ENCODE results near the gene RAMP2.
"Not testable (repeated sequence)": the region's sequence is repeated elsewhere in the genome, so short reads cannot be mapped to it uniquely, and the experiment has no call there.

RAMP2 gene, protein sequence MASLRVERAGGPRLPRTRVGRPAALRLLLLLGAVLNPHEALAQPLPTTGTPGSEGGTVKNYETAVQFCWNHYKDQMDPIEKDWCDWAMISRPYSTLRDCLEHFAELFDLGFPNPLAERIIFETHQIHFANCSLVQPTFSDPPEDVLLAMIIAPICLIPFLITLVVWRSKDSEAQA

DNA sequence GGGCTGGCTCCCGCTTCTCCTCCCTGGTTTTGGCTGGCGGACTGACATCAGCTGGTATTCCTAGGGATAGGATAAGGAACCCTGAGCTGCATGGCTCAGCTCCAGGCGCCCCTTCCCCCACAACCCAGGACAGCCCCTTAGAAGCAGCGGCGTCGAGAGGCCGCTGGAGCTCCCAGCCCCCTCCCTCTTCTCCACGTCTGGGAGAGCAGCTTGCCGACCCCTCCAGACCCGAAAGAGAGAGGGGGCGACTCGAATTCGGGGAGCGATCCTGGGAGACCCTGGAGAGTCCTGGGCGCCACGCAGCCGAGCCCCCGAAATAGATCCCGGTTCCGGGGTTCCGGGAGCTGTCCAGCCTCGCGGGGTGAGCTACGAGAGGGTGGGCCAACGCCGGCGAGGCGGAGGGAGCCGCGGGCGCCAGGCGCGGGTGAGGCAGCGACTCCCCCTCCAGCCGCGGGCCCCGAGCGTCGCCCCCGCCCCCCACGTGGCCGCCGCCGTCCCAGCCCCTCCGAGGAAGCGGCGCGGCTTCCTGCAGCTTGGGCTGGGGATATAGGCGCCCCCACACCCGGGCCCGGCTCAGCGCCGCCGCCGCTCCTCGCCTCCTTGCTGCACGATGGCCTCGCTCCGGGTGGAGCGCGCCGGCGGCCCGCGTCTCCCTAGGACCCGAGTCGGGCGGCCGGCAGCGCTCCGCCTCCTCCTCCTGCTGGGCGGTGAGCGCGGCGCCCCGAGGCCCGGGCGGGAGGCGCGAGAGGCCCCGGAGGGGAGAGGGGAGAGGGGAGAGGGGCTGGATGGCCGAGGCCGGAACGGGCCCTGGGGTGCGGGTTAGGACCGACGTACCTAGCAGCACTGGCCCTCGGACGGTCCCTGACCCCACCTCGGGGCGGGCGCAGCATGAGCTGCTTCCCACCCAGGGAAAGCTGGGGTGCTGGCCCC is at the start of gene RAMP2:
RAMP2 (plus strand) TSS at position 576 of the 930 bp plus-strand sequence; CDS start at position 611, 35 bp downstream.
- DNase-seq (ENCODE audit: low read depth), result no peak

DNA sequence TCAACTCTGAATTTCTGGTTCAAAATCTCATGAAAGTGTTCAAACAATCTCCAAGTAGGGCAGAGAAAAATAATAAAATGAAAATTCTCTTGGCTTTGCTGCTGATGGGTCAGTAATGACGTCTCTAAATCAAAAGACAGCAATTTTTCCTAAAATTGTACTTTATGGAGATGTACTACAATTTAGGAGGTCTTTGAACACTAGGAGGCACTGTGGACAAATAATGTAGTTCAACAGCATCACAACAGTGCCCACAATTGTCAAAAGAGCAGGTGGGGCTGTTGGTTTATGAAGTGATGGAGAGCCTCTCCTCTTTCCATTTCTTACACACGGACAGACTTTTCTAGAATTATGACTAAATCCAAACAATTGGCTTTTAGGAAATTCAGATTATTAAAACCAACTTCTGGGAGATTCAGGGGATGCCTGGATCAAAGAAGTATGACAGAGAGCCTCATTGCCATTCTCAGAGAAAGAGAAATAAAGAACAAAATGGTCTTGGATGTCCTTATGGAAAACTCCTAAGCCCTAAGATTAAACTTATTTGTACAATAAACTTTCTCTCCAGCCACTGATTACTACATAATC is 39.9 kb upstream of the RAMP2 start:
- DNase-seq (ENCODE audit: low read depth), result no peak

DNA sequence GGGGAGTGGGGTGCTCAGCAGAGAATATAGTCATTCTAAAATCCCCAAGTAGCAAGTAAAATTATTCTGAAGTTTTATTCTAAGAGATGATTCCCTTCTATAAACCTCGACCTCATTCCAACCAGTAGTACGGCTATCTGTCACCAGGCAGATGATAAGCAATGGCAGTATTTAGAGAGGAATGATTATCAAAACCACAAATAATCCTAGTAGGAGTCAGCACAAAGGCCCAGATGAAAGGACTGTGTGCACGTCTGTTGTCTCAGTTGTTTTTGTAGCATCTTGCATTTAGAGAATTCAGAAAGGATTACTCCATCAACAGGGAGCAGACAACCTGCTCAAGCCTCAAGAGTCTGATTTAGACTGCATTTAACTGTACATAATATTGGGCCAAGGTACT is 37.4 kb upstream of the RAMP2 start:
- DNase-seq (ENCODE audit: low read depth), result no peak

DNA sequence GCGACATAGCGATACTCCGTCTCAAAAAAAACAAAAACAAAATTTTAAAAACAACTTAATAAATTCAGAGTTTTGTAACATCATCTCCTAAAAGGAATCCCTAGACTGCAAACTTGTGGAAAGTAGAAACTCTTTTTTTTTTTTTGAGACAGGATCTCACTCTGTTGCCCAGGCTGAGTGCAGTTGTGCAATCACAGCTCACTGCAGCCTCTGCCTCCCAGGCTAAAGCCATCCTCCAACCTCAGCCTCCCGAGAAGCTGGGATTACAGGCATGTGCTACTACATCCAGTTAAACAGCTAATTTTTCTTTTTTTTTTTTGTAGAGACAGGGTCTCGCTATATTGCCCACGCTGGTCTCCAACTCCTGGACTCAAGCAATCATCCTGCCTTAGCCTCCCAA is 35.9 kb upstream of the RAMP2 start:
- no peak for DNase-seq (ENCODE audit: low read depth)

DNA sequence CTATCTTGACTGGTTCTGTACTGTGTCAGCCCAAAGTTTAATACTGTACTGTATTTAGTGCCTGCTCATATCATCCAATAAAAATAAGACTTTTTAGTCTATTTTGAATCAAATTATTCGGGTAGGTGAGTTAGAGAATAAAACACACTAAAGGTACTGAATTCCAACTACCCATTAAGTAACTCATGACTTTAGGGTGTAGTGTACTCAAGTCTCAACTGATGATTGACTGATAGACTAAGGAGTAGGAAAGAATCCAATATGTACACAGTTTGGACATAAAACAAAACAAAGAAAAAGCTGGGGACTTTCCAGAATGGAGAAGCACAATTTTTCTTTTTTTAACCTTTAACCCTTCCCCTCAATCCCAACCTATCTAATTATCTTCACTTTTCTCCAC is 20.3 kb upstream of the RAMP2 start:
- no peak for DNase-seq (ENCODE audit: low read depth)

DNA sequence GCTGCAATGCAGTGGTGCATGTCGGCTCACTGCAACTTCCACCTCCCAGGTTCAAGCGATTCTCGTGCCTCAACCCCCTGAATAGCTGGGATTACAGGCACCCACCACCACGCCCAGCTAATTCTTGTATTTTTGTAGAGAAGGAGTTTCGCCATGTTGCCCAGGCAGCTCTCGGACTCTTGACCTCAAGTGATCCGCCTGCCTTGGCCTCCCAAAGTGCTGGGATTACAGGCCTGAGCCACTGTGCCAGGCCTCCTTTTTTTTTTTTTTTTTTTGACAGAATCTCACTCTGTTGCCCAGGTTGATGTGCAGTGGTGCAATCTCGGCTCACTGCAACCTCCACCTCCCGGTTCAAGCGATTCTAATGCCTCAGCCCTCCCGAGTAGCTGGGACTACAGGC is 18.1 kb upstream of the RAMP2 start:
- DNase-seq (ENCODE audit: low read depth), result not testable (repeated sequence)

DNA sequence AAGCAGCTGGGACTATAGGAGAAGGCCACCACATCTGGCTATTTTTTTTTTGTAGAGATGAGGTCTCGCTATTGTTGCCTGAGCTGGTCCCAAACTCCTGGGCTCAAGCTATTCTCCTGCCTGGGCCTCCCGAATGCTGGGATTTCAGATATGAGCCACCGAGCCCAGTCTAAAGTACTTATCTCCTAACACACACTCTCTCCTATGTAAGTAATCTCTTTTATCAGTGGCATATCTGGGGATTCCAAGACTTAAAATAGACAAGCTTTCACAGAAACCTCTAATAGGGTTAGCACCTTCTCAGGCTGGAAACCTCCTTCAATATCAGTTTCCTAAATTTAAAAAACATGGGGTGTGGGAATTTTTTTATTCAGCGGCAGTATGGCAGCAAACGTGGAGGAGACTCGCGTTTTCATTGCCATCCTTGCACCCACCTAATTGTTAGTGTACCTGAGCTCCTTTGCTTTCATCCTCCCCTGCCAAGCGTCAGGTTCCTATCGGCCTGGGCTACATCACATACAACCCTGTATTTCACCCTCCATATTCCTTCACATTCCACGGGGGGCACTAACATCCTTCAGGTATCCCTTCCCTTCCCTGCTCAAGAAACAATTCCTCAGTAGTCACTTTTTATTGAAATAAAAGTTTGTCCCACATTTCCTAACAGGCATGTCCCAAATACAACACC is 17.3 kb upstream of the RAMP2 start:
- DNase-seq (ENCODE audit: low read depth), result no peak

DNA sequence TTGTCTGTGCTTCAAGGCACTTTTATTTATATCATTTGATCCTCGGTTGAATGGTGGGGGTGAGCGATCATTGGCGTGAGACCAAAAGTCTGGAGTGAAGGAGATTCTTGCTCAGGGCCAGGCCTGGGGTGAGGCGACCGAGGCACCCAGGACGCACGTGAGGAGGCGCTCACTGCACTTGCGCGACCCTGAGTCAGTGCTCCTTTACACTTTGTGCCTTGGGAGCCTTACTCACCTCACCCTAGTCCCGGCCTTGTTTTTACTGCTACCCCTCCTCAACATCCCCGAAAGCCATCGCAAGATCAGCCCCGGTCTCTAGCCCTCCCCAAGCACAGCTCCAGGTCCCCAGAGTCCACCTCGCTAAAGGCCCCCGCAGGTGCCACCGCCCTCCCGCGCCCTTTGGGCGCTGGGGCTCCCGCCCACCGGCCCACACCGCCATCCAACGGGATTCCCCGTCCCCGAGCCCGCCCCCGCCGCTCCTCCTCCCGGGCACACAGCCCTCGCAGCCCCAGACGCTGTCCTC is 16.7 kb upstream of the RAMP2 start:
- peak; percentile 44 for DNase-seq (ENCODE audit: low read depth)

DNA sequence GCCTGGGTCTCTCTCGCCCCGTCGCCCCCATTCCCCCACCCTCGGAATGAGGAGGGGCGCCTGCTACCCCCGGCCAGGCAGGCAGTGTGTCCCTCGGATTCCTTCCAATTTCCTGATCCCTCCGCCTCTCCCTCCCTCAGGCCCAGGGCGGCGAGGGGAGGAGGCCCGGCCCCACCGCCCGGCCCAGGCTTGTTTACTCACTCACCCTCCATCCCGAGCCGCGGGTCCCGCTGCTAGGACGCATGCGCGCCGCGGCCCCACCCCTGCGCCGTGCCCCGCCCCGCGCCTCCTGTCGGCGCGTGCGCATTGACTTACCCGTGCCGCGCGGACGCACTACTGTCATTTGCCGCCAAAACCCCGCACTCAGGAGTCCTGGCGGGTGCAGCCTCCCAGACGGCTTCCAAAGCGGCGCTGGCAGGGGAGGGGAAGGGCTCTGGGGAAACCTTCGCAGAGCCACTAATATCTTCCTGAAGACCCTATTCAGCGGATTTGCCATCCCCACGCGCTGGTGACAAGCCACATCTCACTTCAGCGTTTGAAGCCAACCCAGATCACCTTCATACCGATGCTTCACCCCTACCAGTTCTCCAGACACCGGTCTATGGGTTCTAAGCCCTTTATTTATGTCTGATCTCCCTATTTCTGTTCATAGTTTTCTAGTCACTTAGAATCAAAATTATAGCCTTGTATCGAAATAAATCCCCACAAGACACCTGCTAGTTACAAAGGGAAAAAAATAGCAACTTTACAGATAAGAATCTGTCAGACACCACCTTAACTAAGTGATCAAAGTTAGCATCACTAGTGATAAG is 16.0 kb upstream of the RAMP2 start, which contains the start of gene EZH1:
EZH1 (minus strand) TSS at position 235 of the 812 bp plus-strand sequence. CDS start 16,099 bp downstream, outside the sequence.
- DNase-seq (ENCODE audit: low read depth), result peak; percentile 91

DNA sequence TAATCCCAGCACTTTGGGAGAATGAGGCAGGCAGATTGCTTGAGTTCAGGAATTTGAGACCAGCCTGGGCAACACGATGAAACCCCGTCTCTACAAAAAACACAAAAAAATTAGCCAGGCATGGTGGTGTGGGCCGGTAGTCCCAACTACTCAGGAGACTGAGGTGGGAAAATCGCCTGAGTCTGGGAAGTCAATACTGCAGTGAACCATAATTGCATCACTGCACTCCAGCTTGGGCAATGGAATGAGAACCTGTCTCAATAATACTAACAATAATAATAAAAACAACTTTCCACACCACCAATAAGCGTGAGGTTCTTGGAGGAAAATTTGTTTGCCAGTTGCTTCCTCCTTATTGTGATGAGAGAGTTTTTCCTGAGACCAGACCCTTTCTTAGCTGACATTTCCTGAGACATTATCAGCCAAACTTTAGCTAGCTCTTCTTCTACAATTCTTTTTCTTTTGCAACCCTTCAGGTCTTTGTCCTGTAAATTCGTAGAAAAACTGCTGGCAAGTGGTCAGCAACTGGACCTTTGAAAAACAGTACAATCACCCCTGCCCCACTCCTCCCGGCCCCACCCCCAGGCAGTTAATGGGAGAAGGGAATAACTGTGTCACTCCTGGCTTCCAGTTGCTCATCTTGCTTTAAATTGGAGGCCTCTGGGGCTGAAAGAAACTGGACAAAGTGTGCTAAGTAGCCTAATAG is 12.7 kb upstream of the RAMP2 start:
- DNase-seq (ENCODE audit: low read depth), result no peak

DNA sequence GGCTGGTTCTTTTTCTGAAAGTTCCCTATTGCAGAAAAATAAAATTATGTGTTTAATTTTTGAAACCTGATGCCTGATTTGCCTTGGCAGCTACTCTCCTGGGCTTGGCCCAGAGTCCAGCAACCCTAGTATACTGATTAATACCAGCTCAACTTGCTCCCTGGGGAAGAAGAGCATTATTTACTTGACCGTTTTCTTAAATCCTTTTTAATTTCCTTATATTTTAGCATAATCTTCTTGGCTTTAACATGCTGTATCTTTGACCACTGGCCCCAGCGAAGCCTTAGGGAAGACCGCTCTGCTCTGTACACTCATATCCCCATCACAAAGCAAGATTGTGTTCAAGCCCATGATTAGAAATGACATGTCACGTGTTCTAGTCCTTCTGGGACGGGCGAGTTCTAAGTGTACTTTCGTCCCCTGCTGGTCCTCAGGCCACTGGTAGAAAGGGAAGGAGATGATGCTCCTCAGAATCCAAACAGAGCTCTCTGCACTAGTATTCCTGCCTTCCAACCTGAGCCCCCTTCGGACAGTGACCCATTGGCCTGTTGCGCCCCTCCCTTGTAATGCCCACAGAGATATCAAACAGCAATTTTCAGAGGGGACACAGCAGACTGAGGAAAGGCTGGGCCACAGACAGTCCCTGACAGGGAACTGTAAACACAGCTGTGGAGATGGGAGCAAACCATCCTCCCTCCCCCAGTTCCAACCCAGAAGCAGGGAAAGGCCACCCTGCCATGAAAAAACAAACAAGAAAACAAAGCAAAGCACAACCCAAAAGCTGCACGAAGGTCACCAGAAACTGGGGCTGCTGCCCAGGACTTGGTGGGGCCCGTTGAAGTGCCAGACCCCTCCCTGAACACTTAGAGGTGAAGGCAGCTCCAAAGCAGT is 11.9 kb upstream of the RAMP2 start:
- DNase-seq (ENCODE audit: low read depth), result no peak

DNA sequence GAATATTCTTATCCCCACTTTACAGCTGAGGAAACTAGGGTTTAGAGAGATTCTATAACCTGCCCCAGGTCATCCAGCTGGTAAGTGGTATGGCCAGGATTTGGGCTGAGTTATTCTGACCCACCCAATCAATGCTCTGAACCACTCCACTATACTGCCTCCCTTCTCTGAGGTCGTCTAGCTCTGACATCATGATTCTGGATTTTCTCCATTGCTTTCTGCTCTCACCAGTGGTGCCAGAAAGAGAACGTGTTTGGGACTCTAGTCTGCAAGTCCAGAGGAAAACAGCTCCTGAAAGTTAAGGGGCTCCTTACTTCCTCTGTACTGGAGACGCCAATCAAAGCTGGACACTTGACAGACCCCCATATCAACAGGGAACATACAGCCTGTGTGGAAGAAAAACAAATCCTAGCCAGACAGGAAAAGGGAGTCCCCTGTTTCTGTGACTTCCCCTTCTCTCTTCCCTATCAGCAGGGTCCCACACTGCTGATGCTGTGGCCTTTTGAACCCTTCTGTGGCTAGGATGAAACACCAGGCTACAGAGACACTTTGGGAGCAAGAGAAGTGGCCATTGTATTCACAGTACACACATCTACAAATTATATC is 10.2 kb upstream of the RAMP2 start:
- no peak for DNase-seq (ENCODE audit: low read depth)

DNA sequence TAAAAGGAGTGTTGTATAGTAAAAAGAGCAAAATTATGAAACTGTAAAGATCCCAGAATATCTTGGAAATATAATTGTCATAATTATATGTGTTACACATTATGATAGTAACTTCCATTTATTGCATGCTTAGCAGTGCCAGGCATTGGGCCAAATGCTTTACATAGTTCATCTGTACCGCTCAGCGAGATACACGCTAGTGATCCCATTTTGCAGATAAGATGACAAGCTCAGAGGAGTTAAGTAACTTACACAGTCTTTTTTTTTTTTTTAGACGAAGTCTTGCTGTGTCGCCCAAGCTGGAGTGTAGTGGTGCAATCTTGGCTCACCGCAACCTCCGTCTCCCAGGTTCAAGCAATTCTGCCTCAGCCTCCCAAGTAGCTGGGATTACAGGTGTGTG is 9.4 kb upstream of the RAMP2 start:
- DNase-seq (ENCODE audit: low read depth), result no peak

DNA sequence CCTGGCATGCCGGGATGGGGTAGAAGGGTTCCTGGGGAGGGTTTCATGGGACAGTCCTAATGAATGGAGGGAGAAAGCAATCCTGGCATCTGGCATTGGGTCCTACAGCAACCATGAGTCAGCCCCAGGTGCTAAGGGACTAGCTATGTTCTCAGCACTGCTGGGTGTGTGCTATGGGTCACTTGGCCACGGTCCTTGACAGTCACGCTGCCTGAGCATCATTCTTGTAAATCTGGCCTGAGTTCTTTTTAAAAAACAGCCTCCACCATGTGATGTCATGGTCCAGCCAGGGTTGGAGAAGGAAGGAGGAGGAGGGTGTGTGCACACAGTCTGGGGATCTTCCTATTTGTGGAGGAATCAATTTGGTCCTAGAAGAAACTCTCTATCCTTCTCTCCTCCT is 6.2 kb upstream of the RAMP2 start:
- DNase-seq (ENCODE audit: low read depth), result no peak

DNA sequence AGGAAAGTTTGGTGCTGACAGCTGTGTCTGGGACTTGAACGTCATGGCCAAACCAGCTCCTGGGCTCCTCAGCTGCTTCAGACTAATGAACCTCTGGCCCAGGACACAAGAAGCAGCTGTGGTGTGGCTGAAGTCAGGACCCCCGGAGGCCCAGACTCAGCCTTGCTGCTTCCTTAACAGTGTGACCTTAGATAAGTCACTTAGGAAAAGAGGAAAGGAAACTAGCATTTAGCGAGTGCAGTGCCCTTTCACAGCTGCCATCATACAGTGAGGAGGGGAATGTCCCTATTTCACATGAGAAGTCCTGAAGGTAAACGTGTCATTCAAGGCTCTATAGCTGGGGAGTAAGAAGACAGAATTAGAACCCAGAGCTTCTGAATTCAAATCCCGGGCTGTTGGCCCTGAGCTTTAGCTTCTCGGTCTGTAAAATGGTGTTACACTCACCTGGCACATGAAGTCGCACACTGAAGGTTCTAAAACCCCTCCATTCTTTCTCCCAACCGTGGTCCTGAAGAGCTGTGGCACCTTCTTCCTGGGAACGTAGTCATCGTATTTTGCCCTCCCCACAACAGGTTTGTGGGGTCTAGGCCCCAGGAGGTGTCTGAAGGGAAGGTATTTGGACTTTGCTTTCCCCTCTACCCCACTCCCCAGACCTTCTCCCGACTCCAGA is 910 bp upstream of the RAMP2 start:
- no peak for DNase-seq (ENCODE audit: low read depth)

DNA sequence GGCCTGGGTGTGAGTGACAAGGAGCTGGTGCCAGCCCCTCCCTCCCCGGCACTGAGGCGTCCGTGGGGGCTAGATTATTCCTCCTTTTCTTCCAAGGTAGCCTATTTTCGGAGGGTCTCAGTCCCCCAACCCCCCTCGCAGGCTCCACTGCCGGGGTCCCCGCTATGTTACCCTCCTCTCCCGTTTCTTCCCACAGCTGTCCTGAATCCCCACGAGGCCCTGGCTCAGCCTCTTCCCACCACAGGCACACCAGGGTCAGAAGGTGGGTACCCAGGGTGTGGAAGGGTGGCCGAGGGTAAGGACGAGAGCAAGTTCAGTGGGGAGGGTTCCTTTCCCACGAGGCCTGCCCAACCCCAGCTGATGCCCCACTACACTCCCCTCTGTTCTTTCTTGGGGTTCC is 611 bp downstream of the RAMP2 start:
- DNase-seq (ENCODE audit: low read depth), result no peak

DNA sequence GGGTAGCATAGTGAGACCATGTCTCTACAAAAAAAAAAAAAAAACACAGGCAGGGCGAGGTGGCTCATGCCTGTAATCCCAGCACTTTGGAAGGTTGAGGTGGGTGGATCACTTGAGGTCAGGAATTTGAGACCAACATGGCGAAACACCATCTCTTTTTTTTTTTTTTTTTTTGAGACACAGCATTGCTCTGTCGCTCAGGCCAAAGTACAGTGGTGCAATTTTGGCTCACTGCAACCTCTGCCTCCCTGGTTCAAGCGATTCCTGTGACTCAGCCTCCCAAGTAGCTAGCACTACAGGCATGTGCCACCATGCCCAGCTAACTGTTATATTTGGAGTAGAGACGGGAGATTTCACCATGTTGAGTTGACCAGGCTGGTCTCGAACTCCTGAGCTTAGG is 5.1 kb downstream of the RAMP2 start:
- no peak for DNase-seq (ENCODE audit: low read depth)

DNA sequence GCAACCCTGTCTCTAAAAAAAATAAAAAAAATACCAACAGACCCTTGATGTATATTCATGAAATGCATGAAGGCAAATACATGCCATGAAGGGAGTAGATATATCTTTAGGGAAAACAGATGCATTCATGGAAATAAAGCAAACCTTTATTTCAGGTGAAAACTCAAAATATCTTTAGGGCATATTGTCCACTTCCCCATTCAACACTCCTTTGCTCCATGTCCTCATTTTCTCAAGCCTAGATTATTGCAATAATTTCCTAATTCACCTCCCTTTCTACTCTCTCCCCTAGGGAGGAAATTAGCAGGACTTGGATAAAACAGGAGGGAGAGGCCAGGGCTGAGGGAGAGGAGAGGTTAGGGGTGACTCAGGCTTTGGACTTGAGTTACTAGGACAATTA is 6.5 kb downstream of the RAMP2 start:
- DNase-seq (ENCODE audit: low read depth), result no peak

DNA sequence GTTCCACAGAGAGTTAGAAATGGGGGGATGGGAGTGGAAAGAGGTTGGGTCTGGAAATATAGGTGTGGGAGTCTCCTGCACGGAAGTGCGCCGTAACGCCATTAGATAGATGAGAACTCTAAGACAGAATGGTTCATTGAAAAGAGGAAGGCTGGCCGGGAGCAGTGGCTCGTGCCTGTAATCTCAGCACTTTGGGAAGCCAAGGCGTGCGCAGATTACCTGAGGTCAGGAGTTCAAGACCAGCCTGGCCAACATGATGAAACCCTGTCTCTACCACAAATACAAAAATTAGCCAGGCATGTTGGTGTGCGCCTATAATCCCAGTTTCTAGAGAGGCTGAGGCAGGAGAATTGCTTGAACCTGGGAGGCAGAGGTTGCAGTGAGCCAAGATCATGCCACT is 7.0 kb downstream of the RAMP2 start:
- not testable (repeated sequence) for DNase-seq (ENCODE audit: low read depth)

Measured in activated T-cell treated with anti-CD3 and anti-CD28 coated beads for 1 hour (primary cell).